ENCODE measurements around the gene PLD4.

The PLD4 gene

GRCh38 chr14:104957146-104958113 is 32.8 kb downstream of the PLD4 start:
- DNase-seq: no peak

- DNase-seq: no peak
Measured at GRCh38 chr14:104964546-104964945, 39.9 kb downstream of the PLD4 start.

GRCh38 chr14:104965561-104966231 is 41.0 kb downstream of the PLD4 start:
- no peak for DNase-seq

GRCh38 chr14:104966261-104966865 is 41.7 kb downstream of the PLD4 start:
- DNase-seq: no peak

- DNase-seq: no peak
Measured at GRCh38 chr14:104966981-104967385, 42.3 kb downstream of the PLD4 start.

GRCh38 chr14:104967386-104968152 is 42.9 kb downstream of the PLD4 start:
- no peak for DNase-seq

GRCh38 chr14:104968153-104968527 is 43.5 kb downstream of the PLD4 start:
- DNase-seq: no peak

- no peak for DNase-seq
Measured at GRCh38 chr14:104968541-104969401, 44.1 kb downstream of the PLD4 start.

- DNase-seq: no peak
Measured at GRCh38 chr14:104969741-104970230, 45.1 kb downstream of the PLD4 start.

GRCh38 chr14:104970231-104971068 is 45.8 kb downstream of the PLD4 start:
- DNase-seq: no peak

- DNase-seq: no peak
Measured at GRCh38 chr14:104971447-104972240, 47.0 kb downstream of the PLD4 start.

- DNase-seq: no peak
Measured at GRCh38 chr14:104972301-104973134, 47.8 kb downstream of the PLD4 start.

- DNase-seq: no peak
Measured at GRCh38 chr14:104973135-104973384, 48.4 kb downstream of the PLD4 start.

GRCh38 chr14:104973385-104974145 is 48.9 kb downstream of the PLD4 start:
- no peak for DNase-seq

- no peak for DNase-seq
Measured at GRCh38 chr14:104974146-104974541, 49.5 kb downstream of the PLD4 start.

GRCh38 chr14:104974665-104975390 is 50.1 kb downstream of the PLD4 start:
- no peak for DNase-seq

- peak; percentile 30 for DNase-seq
Measured at GRCh38 chr14:104975481-104976197, 51.0 kb downstream of the PLD4 start.

Data from MV-4-11 (cell line).